Pancreas (tissue), 10 donors: ENCODE measurements around the gene USHBP1. TPM values are rescaled to one million over a fixed set of nuclear protein-coding genes. Genes with fewer than 3 reads are reported as not detected.
A peak's percentile ranks its signal among the peaks of the same experiment; 100 is the strongest.
"Not testable (repeated sequence)": the region's sequence is repeated elsewhere in the genome, so short reads cannot be mapped to it uniquely, and the experiment has no call there.

Experiments used
- ATAC-seq, 4 donors: fragments of 200-7000 bp; cut with Tn5 transposase; one replicate each; pipeline versions ENCODE4 v1.8.0 to v1.9.1; 2020; ENCODE audit warnings: mild to moderate bottlenecking in 4 of 4, moderate library complexity in 4 of 4
- DNase-seq, 6 donors: peaks; one replicate each; pipeline ENCODE4 v3.0.0-alpha.2; 2020
- FAIRE-seq: peaks from 2 replicates; lab custom pipeline; 2012; peaks lifted over from hg19 to GRCh38; lab: Jason Lieb, UNC
- H3K27ac ChIP-seq, 4 donors: fragments of 200-600 bp; sonication (generic); 1 replicate in 3 of 4; 2 replicates in 1 of 4; pipeline versions ENCODE4 v1.5.0 to v1.8.0; 2020
- H3K27me3 ChIP-seq, 4 donors: fragments of 200-600 bp; one replicate each; pipeline ENCODE4 v1.8.0; 2021
- H3K36me3 ChIP-seq, 3 donors: fragments of 200-600 bp; sonication (generic) in 1 of 3; one replicate each; pipeline versions ENCODE4 v1.5.0 to v1.8.0; 2020 to 2021
- H3K4me1 ChIP-seq, 3 donors: fragments of 200-600 bp; one replicate each; pipeline ENCODE4 v1.8.0; 2021
- H3K4me3 ChIP-seq, 4 donors: fragments of 200-600 bp; sonication (generic) in 2 of 4; one replicate each; pipeline versions ENCODE4 v1.5.0 to v1.8.0; 2020 to 2021
- H3K9me3 ChIP-seq, 4 donors: fragments of 200-600 bp; one replicate each; pipeline ENCODE4 v1.8.0; 2021
- CTCF ChIP-seq, 4 donors: fragments of 200-600 bp; sonication (generic) in 3 of 4; IDR thresholded peaks; one replicate each; pipeline versions ENCODE4 v1.5.0 to v1.8.0; 2021; ENCODE audit warnings: antibody characterized with exemption in 4 of 4
- WGBS, 2 donors: extraction: QIAGEN DNeasy Blood & Tissue Kit; methylation state at CpG; one replicate each; pipeline ENCODE4 v1.1.7; 2013; 5-methylcytosine and 5-hydroxymethylcytosine counted together
- intact Hi-C, 3 donors: fragments of 100-400 bp; cut with DNase I; formaldehyde crosslinking; loops; one replicate each; pipeline versions ENCODE4 v1.11.1 to v1.14.2; 2022
- polyA plus RNA-seq, 2 donors: library from polyadenylated mRNA; stranded (reverse); fragments of 200-250 nt; gene quantifications; one replicate each; pipeline ENCODE4 v1.2.3, GENCODE V29; 2013
- total RNA-seq, 6 donors: library from RNA; stranded (reverse); fragmentation: NEBNext Ultra II Directional in 4 of 6; extraction: Animal tissue kit (Norgen Biotek cat#: 25700) in 4 of 6; gene quantifications; one replicate each; pipeline versions ENCODE4 v1.2.1 to v1.2.4, GENCODE V29; 2021 to 2023
- donor health status: healthy with polysubstance abuse.
- donor health status: DM: no; HTN: no; CAD: no; lungs with moderate emphysema.
- donor health status: DM: no; HTN: no; CAD: no.
- donor health status: control.
- donor health status: control.
- donor health status: Bipolar disorder and iron deficiency.
- donor health status: DM: yes; HTN: yes; CAD: no.
- donor health status: DM: no; HTN: no; CAD: no.
- donor health status: DM: no; HTN: no; CAD: no.
- donor health status: DM: yes; HTN: yes; CAD: no.

USHBP1 gene
- total and polyA plus RNA-seq, 8 donors: 1.2 to 11.1 (median 2.1) TPM

DNA sequence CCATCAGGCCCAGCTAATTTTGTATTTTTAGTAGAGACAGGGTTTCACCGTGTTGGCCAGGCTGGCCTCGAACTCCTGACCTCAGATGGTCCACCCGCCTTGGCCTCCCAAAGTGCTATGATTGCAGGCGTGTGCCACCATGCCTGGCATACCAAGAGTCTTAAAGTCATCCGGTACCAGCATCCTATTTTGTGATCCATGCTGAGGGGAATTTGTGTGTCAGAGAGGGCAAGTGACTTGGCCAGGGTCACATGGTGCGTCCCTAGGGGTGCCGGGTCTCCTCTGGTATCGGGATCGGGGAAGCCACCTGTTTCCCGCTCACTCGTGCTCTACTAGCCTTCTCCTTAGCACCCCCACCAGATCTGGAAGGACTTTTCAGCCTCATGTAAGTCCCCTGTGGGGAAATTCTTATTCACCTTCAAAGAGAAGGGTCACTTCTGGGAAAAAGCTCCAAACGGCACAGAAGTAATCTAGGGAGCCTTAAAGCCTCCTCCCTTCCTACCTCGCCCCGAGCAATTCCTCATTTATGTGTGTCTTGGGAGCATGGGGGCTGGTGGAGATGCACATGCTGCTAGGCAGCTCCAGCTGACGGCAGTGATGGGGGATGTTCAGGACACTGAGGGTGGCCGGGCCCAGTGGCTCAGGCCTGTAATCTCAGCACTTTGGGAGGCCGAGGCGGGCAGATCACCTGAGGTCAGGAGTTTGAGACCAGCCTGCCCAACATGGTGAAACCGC lies 11.1 kb upstream of the USHBP1 start:
- no peak for FAIRE-seq
- intact Hi-C loops: loop anchor here in 1 of 3 donors (5.0 to 10.0 kb wide), 2 partner anchors 68 to 511 kb away; no protein-coding TSS in a partner anchor

GRCh38 chr19:17274892-17275291 lies 10.3 kb upstream of the USHBP1 start:
- not testable (repeated sequence) for DNase-seq, ATAC-seq, H3K9me3 ChIP-seq, H3K27ac ChIP-seq, H3K4me1 ChIP-seq, H3K4me3 ChIP-seq, H3K27me3 ChIP-seq, FAIRE-seq
- intact Hi-C loops: loop anchor here in 1 of 3 donors (5.0 to 10.0 kb wide), 2 partner anchors 68 to 510 kb away; no protein-coding TSS in a partner anchor
- WGBS, 2 donors: 95% methylated on average over 3 of the region's 3 CpGs
- peaks cover 0 to 28% (median 14%) of the 10 kb centered on the region in 3 donors for H3K36me3 ChIP-seq

More for the DNA sequence above, 11.1 kb upstream of the USHBP1 start:
- ATAC-seq: no peak
- Histone ChIP-seq H3K4me3 (no peak overlapping the region), H3K9me3 (no peaks in the 10 kb centered on the region), H3K4me1 (no peaks in the 10 kb centered on the region), H3K27ac (no peak overlapping the region), H3K36me3 (peaks cover 0 to 28% (median 14%) of the 10 kb centered on the region in 3 donors), H3K27me3 (no peaks in the 10 kb centered on the region)
- 90 to 94% methylated on average over 19 of the region's 19 CpGs for WGBS, 2 donors
- TF ChIP-seq CTCF (IDR thresholded peaks at IDR 0.05): no peak
- DNase-seq: no peak

DNA sequence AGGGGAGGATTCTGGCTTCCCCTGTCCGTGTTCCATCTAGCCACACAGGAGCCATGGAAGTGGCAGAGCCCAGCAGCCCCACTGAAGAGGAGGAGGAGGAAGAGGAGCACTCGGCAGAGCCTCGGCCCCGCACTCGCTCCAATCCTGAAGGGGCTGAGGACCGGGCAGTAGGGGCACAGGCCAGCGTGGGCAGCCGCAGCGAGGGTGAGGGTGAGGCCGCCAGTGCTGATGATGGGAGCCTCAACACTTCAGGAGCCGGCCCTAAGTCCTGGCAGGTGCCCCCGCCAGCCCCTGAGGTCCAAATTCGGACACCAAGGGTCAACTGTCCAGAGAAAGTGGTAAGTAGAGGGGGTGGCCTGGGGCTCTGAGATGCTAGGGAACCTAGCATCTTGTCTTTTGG lies 4.2 kb upstream of the USHBP1 start:
- Histone ChIP-seq H3K36me3 (peaks cover 0 to 12% (median 0%) of the 10 kb centered on the region in 3 donors), H3K27me3 (no peaks in the 10 kb centered on the region), H3K9me3 (no peaks in the 10 kb centered on the region), H3K4me3 (no peak overlapping the region), H3K4me1 (peaks cover 0 to 7% (median 0%) of the 10 kb centered on the region in 3 donors), H3K27ac (no peak overlapping the region)
- FAIRE-seq (no peak), ATAC-seq (no peak), DNase-seq (peak in 1 of 6 donors; percentile 54)
- TF ChIP-seq CTCF (IDR thresholded peaks at IDR 0.05): no peak
- 85 to 88% methylated on average over 13 of the region's 13 CpGs for WGBS, 2 donors
- intact Hi-C loops: no loop called here

DNA sequence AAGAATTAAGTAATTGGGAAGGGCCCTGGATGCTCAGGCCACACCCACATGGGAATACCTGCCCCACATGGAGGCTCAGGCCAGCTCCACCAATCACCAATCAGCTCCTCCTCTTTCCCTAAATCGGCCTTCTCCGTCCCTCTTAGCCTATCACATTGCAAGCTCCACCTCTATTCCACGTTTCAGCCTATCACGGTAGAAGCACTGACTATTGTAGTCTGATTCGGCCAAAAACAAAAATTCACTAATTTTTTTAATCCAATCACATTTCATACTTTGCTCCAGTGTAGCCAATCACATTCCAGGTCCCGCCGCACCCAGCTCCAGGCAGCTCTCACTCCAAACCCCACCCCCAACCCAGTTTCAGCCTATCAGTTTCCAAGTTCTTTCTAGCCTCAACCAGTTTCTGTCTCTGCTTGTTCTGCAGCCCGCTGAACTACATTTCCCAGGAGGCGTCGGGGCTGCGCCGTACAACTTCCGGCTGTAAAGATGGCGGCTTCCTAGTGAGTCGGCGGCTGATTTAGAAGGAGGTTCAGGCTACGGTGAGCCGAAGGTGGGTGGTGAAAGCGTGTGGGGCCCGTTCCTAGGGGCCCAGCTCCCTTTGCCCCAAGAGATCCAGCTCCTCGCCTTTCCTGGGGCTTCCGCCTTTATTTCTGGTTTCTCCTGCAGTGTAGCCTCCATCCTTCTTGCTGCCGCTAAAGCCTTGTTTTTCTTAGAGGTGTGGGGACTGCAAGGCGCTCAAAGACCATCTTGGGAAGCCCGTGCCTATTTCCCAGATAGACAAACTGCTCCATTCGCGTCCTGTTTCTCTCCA lies 2.6 kb upstream of the USHBP1 start, which contains the start of gene BABAM1:
BABAM1 (plus strand) TSS at position 469 of the 814 bp plus-strand sequence. CDS start 1,364 bp downstream, outside the sequence.
- peak within 1 kb of the TSS; percentile 65 to 96 (median 69) for H3K4me3 ChIP-seq
- TF ChIP-seq CTCF (IDR thresholded peaks at IDR 0.05): no peak
- H3K27ac ChIP-seq: peak within 1 kb of the TSS in 3 of 4 donors; percentile 25 to 64 (median 48)
- 0% methylated on average over 27 of the region's 27 CpGs for whole genome bisulfite sequencing, 2 donors
- intact Hi-C loops: no loop called here
- ATAC-seq: peak; percentile 96 to 99 (median 96)
- no peaks in the 10 kb centered on the region for H3K9me3 ChIP-seq
- H3K27me3 ChIP-seq: no peaks in the 10 kb centered on the region
- peak; percentile 98 for FAIRE-seq
- DNase-seq: peak; percentile 88 to 97 (median 95)
- peaks cover 0 to 7% (median 0%) of the 10 kb centered on the region in 3 donors for H3K4me1 ChIP-seq
- peaks cover 0 to 6% (median 0%) of the 10 kb centered on the region in 3 donors for H3K36me3 ChIP-seq

- Histone ChIP-seq H3K4me1 (peaks cover 0 to 7% (median 0%) of the 10 kb centered on the region in 3 donors), H3K9me3 (no peaks in the 10 kb centered on the region), H3K4me3 (no peak overlapping the region), H3K27ac (peak overlapping the region in 2 of 4 donors; percentile 41 to 48), H3K27me3 (no peaks in the 10 kb centered on the region), H3K36me3 (peaks cover 0 to 1% (median 0%) of the 10 kb centered on the region in 3 donors)
- FAIRE-seq (no peak), DNase-seq (no peak), ATAC-seq (no peak)
- intact Hi-C loops: no loop called here
- no peak for TF ChIP-seq CTCF (IDR thresholded peaks at IDR 0.05)
- 82 to 86% methylated on average over 12 of the region's 12 CpGs for WGBS, 2 donors
Measured at GRCh38 chr19:17266589-17266974, 2.0 kb upstream of the USHBP1 start.
